GDM1 (cell line): ENCODE data around the gene NKX2-8.

Experiments used
- DNase-seq: peaks from one replicate; lab custom pipeline; 2025; lab: John Stamatoyannopoulos, UW

The NKX2-8 gene

GRCh38 chr14:36582011-36582873 is at the start of gene NKX2-8:
NKX2-8 (minus strand) TSS chr14:36582614; CDS start chr14:36582389, 225 bp downstream.
- DNase-seq, result no peak

DNA sequence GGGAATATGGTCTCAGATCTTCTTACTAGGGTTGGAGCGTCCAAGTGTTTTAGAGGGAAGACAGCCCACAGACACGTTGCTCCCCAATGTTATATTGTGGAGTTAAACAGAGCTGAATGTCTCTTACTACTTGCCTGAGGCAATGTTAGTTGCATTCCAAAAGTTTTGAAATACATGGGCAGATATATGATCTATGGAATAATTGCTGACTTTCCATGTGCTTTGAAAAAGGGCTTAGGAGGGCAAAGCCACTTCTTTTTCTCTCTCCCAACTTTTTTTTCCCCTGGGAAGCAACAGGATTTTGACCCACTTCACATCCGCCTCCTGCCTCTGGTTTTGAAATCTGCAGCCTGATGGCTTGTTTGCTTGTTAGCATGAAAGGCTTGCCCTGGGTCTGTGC is 45.6 kb upstream of the NKX2-8 start:
- no peak for DNase-seq

GRCh38 chr14:36626151-36626550 is 43.7 kb upstream of the NKX2-8 start:
- no peak for DNase-seq

DNA sequence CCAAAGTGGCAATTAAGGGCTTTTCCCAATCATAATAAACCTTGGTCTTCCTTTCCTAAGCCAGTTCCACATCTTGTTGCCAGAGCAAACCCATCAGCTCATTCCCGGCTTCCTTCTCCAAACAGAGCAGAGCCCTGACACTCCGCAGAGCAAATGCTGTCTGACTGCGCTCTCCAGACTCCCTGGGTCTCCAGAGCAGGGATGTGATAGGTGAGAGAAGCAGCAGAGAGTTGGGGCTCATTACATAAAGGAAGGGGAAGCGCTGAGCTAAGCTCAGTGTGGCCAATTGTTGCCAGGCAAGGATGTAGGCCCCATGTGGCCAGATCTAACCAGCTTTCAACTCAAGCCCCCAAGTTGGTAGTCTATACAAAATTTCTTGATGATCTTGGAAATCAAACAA is 43.0 kb upstream of the NKX2-8 start:
- DNase-seq, result no peak

GRCh38 chr14:36625014-36625413 is 42.6 kb upstream of the NKX2-8 start:
- no peak for DNase-seq

GRCh38 chr14:36619853-36620252 is 37.4 kb upstream of the NKX2-8 start:
- DNase-seq, result no peak

DNA sequence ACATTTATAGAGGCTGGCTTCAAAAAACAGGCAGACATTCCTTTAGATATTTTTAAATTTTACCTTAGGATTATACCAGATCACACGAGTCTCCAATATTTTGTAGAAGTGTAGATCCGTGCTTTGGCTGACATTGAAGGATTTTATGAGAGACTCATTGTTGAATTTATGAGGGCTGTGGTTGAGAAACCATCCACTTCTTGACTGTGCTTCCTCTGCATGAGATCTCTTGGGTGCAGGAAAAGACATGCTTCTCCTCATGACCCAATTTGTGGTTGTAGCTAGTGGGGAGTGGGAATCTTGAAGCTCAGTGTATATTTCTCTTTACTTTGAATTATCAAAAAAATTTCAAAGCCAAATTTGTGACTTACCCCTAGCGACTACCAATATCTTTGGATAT is 36.7 kb upstream of the NKX2-8 start:
- no peak for DNase-seq

DNA sequence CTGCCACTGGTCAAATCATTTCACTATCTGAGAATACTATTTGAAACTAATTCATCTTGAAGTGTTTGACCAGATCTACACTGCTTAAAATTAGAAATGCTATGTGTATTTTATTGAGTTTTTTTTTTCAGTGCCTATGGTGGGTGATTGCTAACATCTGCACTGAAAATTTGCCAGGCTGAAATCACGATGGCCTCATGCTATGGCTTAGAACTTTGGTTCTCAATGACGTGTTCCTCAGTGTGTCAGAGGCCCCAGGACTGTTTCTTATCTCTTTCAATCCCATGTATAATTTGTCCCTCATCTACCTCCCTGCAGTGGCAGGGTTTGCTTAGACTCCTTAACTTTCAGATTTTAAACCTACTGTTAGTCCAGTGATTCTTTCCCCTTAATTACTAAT is 36.2 kb upstream of the NKX2-8 start:
- no peak for DNase-seq

- no peak for DNase-seq
Observed at GRCh38 chr14:36617824-36618223, 35.4 kb upstream of the NKX2-8 start.

DNA sequence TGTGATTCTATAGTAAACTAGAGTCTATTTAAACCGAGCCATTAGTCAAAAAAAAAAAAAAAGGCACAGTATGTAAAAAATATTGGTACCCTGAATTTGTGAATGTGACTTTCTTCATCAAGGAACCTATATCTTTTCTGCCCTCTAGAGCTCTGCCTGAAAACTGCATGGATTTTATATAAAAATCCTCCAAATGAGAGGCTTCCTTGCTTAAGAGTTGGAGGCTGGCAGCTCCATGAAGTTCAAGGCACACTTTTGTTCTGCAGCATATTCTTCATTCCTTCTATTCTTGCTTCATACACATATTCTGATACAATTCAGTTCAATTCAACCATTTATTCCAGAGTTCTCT is 23.1 kb upstream of the NKX2-8 start:
- no peak for DNase-seq

DNA sequence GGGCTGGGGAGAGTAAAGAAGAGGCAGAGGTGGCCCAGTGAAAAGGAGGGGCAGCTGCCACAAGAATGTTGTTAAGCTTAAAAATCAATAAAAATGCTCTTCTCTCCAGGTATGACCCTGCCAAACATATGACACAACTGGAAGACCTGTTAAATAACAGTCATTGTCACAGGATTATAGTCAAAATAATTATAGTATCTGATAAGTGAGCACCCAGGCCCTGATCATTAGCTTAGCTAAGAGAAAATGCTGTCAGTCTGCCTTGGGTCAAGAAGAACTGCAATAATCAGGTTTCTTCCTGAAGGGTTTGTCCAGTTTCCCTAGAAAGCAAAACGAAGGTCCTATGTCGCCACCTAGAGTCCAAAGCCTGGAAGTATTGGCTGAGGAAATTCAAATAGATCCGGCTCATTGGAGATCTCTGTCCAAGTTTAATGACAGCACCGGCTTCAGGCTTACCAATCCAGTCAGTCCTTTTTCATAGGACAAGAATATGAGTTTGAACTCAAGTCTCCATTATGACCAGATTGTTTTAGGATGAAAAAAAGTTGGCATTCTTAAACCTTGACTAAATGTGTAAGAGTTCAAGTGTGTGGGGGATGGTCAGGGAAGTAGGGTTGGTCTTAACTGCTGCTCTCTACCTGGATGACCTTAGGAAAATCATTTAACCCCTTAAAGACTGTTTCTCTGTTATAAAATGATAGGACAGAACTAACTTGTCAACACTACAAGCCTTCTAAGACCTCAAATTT is 22.5 kb upstream of the NKX2-8 start:
- peak; percentile 27 for DNase-seq

DNA sequence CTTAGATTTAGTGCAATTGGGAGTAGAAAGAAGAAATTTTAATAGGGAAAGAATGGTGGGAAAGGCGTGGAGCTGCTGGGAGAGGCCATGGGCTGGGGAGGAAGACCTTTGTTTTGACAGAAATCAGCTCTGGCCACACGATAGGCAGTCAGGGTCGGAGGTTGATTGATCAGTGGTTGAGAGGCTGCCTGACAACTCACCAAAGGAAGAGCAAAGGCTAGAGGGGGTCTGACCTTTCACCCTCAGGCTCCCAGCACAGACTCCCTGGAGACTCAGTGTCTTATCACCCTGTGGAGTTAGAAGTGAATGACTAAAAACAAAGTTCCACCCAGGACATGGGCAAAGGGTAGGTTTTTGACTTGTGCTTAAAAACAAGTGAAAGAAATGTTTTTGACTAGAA is 18.0 kb upstream of the NKX2-8 start:
- DNase-seq, result no peak

DNA sequence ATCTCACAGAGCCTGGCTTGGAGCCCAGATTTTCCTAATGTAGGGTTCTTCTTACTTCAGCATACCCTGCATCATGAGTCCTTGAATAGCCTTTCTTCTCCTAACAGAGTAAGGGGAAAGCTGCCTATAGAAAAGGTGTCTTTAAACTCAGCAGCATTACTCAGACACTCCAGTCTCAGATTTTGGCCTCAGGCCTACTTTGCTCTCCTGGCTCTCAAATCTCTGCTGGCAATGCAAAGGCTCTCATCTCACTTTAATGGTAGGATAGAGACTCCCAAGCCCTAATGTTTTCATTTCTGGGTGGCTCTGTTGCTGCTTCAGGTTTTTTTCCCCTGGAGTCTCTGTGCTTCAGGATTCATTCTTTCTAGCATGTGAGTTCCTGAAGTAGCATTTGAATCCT is 9.1 kb upstream of the NKX2-8 start:
- DNase-seq, result no peak

GRCh38 chr14:36588788-36589187 is 6.4 kb upstream of the NKX2-8 start:
- DNase-seq, result no peak

DNA sequence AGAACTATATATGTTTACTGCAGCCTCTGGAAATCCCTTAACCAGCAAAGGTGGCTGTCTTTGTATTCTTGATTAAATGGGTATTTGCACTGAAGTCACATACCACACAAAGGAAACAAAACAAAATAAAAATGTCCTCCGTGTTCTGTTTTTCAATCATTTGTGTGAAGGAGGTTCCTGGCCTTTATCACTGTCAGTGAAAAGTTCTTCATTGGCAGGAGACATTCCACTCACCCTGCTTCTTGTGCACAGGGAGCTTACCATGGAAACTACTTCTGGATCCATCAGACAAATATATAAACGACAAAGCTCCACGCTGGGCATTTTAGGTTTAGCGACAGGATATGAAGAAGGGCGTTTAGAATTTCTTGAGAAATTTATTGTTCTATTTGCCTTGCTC is 5.7 kb upstream of the NKX2-8 start:
- DNase-seq, result no peak

DNA sequence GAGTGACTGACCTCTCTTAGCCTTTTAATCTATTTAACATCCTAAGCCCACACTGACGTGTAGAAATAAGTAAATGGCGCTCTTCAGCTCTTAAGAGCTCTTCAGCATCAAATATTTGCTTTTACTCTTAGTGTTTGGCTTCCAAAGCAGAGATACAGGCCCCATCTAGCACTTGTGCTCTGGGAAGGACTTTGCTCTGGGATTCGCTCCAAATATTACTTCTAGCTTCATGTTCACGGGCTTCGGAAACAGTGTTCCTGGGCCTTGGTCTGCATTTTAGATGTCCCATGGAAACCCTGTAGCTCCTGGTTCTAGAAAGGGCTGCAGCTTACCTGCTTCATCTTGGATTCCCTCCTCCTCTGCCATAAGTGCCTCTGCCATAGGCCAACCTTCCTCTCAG is 2.7 kb upstream of the NKX2-8 start:
- no peak for DNase-seq

- no peak for DNase-seq
Observed at GRCh38 chr14:36583893-36584811, 1.7 kb upstream of the NKX2-8 start.

DNA sequence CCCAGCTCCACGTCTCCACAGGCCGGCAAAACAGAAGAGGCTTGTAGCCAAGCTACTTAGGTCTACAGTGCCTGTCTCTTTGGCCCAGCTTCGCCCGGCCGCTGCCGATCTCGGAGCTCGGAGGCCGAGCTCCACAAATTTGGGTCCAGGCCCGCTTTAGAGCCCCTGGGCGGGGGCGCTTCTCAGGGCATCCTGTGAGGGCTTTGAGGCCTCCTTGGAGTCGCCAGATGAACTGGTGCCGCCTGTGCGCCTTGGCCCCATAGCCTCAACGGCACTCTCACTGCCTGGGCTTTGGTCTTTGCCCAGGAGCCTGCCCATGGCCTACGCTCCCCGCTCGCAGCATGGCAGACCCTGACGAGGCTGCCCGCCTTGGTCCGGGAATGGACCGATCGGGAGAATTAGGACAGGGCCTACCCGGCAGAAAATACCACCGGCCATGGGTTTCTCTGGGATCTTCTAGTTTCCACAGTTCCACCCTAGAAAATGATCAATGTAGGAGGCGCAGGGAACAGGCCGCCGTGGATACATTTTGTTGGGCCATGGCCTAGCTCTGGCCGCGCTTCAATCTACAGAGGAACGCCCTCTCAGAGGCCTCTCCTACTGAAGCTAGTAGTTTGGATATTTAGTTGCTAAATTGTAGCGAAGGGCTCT is 953 bp upstream of the NKX2-8 start:
- no peak for DNase-seq

- no peak for DNase-seq
Observed at GRCh38 chr14:36582874-36583241, 444 bp upstream of the NKX2-8 start.

GRCh38 chr14:36580856-36581831 is 1.3 kb downstream of the NKX2-8 start:
- no peak for DNase-seq
